Neural progenitor cell (in vitro differentiated cells): ENCODE measurements around the gene PHF19. TPM values are rescaled to one million over a fixed set of nuclear protein-coding genes. Genes with fewer than 3 reads are reported as not detected.

Experiments used
- DNase-seq: peaks from one replicate; pipeline ENCODE4 v3.0.0-alpha.2; 2016; ENCODE audit warnings: low spot score
- H2AFZ ChIP-seq: fragments of 200-600 bp; sonication (generic); replicated peaks from 2 replicates; pipeline ENCODE4 v1.6.1; 2016; ENCODE audit warnings: antibody characterized with exemption
- H3F3A ChIP-seq: fragments of 200-600 bp; sonication (generic); 2 replicates; pipeline ENCODE4 v1.6.1; 2016; ENCODE audit warnings: antibody characterized with exemption, low read depth
- H3K27ac ChIP-seq: fragments of 200-600 bp; sonication (generic); 2 replicates; pipeline ENCODE4 v1.5.1; 2016; ENCODE audit warnings: mild to moderate bottlenecking
- H3K27me3 ChIP-seq: fragments of 200-600 bp; sonication (generic); 2 replicates; pipeline ENCODE4 v1.6.1; 2016; ENCODE audit warnings: mild to moderate bottlenecking, moderate library complexity
- H3K36me3 ChIP-seq: fragments of 200-600 bp; sonication (generic); 2 replicates; pipeline ENCODE4 v1.5.1; 2016
- H3K4me1 ChIP-seq: fragments of 200-600 bp; sonication (generic); 2 replicates; pipeline ENCODE4 v1.6.1; 2016; ENCODE audit warnings: mixed run types
- H3K4me2 ChIP-seq: fragments of 200-600 bp; sonication (generic); 2 replicates; pipeline ENCODE4 v1.6.1; 2016
- H3K4me3 ChIP-seq: fragments of 200-600 bp; sonication (generic); 2 replicates; pipeline ENCODE4 v1.5.1; 2016
- H3K79me2 ChIP-seq: fragments of 200-600 bp; sonication (generic); 2 replicates; pipeline ENCODE4 v1.6.1; 2016; ENCODE audit warnings: low read depth
- H3K9ac ChIP-seq: fragments of 200-600 bp; sonication (generic); 2 replicates; pipeline ENCODE4 v1.6.1; 2016
- H3K9me3 ChIP-seq: fragments of 200-600 bp; sonication (generic); 2 replicates; pipeline ENCODE4 v1.5.1; 2016; ENCODE audit warnings: low read depth
- H4K20me1 ChIP-seq: fragments of 200-600 bp; sonication (generic); 2 replicates; pipeline ENCODE4 v1.6.1; 2016; ENCODE audit warnings: low read depth
- H3K27ac Mint-ChIP-seq: 3 replicates; pipeline ENCODE4 v1.8.0; 2021; ENCODE audit warnings: mixed read lengths
- H3K27me3 Mint-ChIP-seq: 2 replicates; pipeline ENCODE4 v1.8.0; 2022; ENCODE audit warnings: low read depth, mild to moderate bottlenecking, inconsistent platforms, moderate library complexity, mixed read lengths; ENCODE audit not compliant: insufficient read depth
- H3K36me3 Mint-ChIP-seq: 3 replicates; pipeline ENCODE4 v1.8.0; 2021; ENCODE audit warnings: mixed read lengths
- H3K4me1 Mint-ChIP-seq: 3 replicates; pipeline ENCODE4 v1.8.0; 2021; ENCODE audit warnings: mixed read lengths
- H3K4me3 Mint-ChIP-seq: 3 replicates; pipeline ENCODE4 v1.8.0; 2021; ENCODE audit warnings: mild to moderate bottlenecking, moderate library complexity, mixed read lengths
- H3K9me3 Mint-ChIP-seq: 3 replicates; pipeline ENCODE4 v1.8.0; 2020; ENCODE audit warnings: mixed read lengths
- EZH2 ChIP-seq: fragments of 200-600 bp; sonication (generic); IDR thresholded peaks from 2 replicates; pipeline ENCODE4 v1.6.1; 2017; ENCODE audit warnings: antibody characterized with exemption, mild to moderate bottlenecking, moderate library complexity
- EZH2phosphoT487 ChIP-seq: fragments of 200-600 bp; sonication (generic); IDR thresholded peaks from 2 replicates; pipeline ENCODE4 v1.6.1; 2017; ENCODE audit warnings: antibody characterized with exemption
- total RNA-seq: library from RNA; depleted of rRNA; stranded (reverse); fragments of >200 nt; gene quantifications from 2 replicates; pipeline ENCODE4 v1.2.3, GENCODE V29; 2015; ENCODE audit warnings: low replicate concordance
- TF ChIP-seq, protein P1 (sequence below): fragments of 200-600 bp; sonication (generic); IDR thresholded peaks from 2 replicates; pipeline ENCODE4 v1.5.1; 2017; ENCODE audit warnings: antibody characterized with exemption, mild to moderate bottlenecking

PHF19 gene
- total RNA-seq, 1 donor from 2014 or later = 45.1 TPM

DNA sequence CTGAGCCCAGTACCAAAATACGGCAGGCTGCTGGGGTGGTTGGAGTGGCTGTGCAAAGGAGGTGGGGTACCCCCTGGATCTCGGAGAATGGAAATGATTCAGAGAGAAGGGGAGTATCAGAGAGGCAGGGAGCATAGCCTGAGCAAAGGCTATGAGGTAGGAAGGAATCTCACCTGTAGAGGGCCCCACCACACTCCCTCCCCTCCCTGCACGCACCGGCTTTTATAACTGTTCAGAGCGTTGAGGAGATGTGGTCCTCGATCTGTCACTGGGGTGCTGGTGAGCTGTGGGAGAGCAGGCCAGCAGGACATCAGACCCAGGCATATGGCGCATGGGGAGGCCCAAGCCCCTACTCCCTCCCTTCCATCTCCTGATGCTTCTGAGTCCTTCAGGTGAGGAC, 13.2 kb downstream of the PHF19 start:
- Histone ChIP-seq H3K27me3 (no peaks in the 10 kb centered on the region), H4K20me1 (no peaks in the 10 kb centered on the region), H3K36me3 (no peaks in the 10 kb centered on the region), H3K4me3 (no peak overlapping the region), H3K4me2 (no peak overlapping the region), H2AFZ (no peak overlapping the region), H3K9ac (no peak overlapping the region), H3K27ac (no peak overlapping the region), H3K9me3 (no peaks in the 10 kb centered on the region), H3K4me1 (peaks cover 3% of the 10 kb centered on the region), H3F3A (no peaks in the 10 kb centered on the region), H3K79me2 (no peaks in the 10 kb centered on the region)
- Mint-ChIP-seq H3K4me1 (peaks cover 5% of the 10 kb centered on the region), H3K9me3 (no peaks in the 10 kb centered on the region), H3K27ac (no peak overlapping the region), H3K4me3 (no peak overlapping the region), H3K36me3 (peaks cover 16% of the 10 kb centered on the region), H3K27me3 (peaks cover 3% of the 10 kb centered on the region)
- TF ChIP-seq, protein P1, sequence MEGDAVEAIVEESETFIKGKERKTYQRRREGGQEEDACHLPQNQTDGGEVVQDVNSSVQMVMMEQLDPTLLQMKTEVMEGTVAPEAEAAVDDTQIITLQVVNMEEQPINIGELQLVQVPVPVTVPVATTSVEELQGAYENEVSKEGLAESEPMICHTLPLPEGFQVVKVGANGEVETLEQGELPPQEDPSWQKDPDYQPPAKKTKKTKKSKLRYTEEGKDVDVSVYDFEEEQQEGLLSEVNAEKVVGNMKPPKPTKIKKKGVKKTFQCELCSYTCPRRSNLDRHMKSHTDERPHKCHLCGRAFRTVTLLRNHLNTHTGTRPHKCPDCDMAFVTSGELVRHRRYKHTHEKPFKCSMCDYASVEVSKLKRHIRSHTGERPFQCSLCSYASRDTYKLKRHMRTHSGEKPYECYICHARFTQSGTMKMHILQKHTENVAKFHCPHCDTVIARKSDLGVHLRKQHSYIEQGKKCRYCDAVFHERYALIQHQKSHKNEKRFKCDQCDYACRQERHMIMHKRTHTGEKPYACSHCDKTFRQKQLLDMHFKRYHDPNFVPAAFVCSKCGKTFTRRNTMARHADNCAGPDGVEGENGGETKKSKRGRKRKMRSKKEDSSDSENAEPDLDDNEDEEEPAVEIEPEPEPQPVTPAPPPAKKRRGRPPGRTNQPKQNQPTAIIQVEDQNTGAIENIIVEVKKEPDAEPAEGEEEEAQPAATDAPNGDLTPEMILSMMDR = peak; percentile 9
- TF ChIP-seq EZH2 = no peak
- no peak for DNase-seq

DNA sequence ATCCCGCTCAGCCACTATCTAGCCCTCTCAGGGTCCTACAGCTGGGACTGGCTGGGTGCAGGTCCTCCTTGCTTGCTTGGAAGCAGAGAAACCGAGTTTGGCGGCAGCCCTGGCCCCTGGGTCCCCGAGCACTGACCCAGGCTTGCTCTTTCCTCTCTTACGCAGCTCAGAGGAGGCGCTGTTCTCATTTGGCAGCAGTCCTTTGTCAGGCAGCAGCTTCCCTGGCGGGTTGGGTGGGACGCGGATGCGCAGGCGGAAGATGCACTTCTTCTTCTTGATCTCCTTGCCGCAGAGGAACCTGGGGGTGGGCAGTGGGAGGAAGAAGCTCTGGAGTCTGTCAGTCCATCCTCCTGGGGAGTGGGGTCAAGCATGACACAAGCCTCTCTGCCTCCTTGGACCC, 14.5 kb downstream of the PHF19 start:
- no peaks in the 10 kb centered on the region for H3K9me3 ChIP-seq
- H3K4me3 ChIP-seq = no peak overlapping the region
- DNase-seq = no peak
- no peaks in the 10 kb centered on the region for H4K20me1 ChIP-seq
- no peak overlapping the region for H3K4me2 ChIP-seq
- no peaks in the 10 kb centered on the region for H3K36me3 ChIP-seq
- H3K4me3 Mint-ChIP-seq = no peak overlapping the region
- H3K4me1 ChIP-seq = no peaks in the 10 kb centered on the region
- H3F3A ChIP-seq = no peaks in the 10 kb centered on the region
- peaks cover 16% of the 10 kb centered on the region for H3K36me3 Mint-ChIP-seq
- no peak overlapping the region for H2AFZ ChIP-seq
- TF ChIP-seq, protein P1 = no peak
- TF ChIP-seq EZH2phosphoT487 (no peak), EZH2 (no peak)
- no peaks in the 10 kb centered on the region for H3K4me1 Mint-ChIP-seq
- H3K9ac ChIP-seq = no peak overlapping the region
- no peaks in the 10 kb centered on the region for H3K79me2 ChIP-seq
- no peaks in the 10 kb centered on the region for H3K9me3 Mint-ChIP-seq
- no peaks in the 10 kb centered on the region for H3K27me3 ChIP-seq
- no peak overlapping the region for H3K27ac Mint-ChIP-seq
- H3K27me3 Mint-ChIP-seq = peaks cover 3% of the 10 kb centered on the region
- H3K27ac ChIP-seq = no peak overlapping the region

DNA sequence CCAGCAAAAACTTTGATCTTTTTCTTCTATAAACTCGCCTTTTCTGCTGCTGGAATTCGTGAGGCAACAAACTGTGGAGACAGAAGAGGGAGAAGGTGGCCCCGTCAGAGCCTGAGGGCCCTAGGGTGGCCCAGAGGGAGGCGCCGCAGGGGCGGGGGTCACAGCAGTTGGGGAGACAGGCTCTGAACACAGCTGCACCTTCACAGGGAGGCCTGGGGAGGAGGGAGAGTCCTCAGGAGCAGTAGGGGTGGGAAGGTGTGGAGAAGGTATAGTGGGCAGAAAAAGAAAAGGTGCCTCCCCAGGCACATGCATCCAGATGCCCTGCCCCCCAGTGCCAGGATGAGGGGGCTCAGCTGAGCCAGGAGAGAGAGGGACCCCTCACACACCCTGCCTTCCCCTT, 15.1 kb downstream of the PHF19 start:
- Histone ChIP-seq H3K9ac (no peak overlapping the region), H3K9me3 (no peaks in the 10 kb centered on the region), H3K27ac (no peak overlapping the region), H3K79me2 (no peaks in the 10 kb centered on the region), H3F3A (no peaks in the 10 kb centered on the region), H3K4me3 (no peak overlapping the region), H3K36me3 (no peaks in the 10 kb centered on the region), H3K27me3 (no peaks in the 10 kb centered on the region), H4K20me1 (no peaks in the 10 kb centered on the region), H3K4me1 (no peaks in the 10 kb centered on the region), H3K4me2 (no peak overlapping the region), H2AFZ (no peak overlapping the region)
- H3K27me3 Mint-ChIP-seq = peaks cover 3% of the 10 kb centered on the region
- H3K36me3 Mint-ChIP-seq = peaks cover 18% of the 10 kb centered on the region
- TF ChIP-seq, protein P1 = no peak
- TF ChIP-seq EZH2phosphoT487 (no peak), EZH2 (no peak)
- no peaks in the 10 kb centered on the region for H3K4me1 Mint-ChIP-seq
- H3K4me3 Mint-ChIP-seq = no peak overlapping the region
- H3K27ac Mint-ChIP-seq = peak overlapping the region; percentile 42
- H3K9me3 Mint-ChIP-seq = no peaks in the 10 kb centered on the region
- DNase-seq = no peak
